Ovary (tissue), 3 donors: ENCODE data around the gene PLCB2.

Source experiments
- EP300 ChIP-seq: sonication (generic); formaldehyde crosslinking; IDR thresholded peaks from one replicate; pipeline ENCODE4 v1.6.1; 2017; ENCODE audit warnings: antibody characterized with exemption
- POLR2A ChIP-seq: fragments of 450-650 bp; IDR thresholded peaks from one replicate; pipeline ENCODE4 v1.6.1; 2017; ENCODE audit warnings: antibody characterized with exemption, mild to moderate bottlenecking, moderate library complexity
- TF ChIP-seq, protein P1 (sequence below), 3 donors: fragments of 450-650 bp in 2 of 3; fragments of 200-600 bp in 1 of 3; IDR thresholded peaks; one replicate each; pipeline versions ENCODE4 v1.5.1 to v1.8.0; 2016 to 2022; ENCODE audit warnings: antibody characterized with exemption in 3 of 3, mild to moderate bottlenecking in 1 of 3
- donor health status: DM: no; HTN: no; CAD: no.

DNA sequence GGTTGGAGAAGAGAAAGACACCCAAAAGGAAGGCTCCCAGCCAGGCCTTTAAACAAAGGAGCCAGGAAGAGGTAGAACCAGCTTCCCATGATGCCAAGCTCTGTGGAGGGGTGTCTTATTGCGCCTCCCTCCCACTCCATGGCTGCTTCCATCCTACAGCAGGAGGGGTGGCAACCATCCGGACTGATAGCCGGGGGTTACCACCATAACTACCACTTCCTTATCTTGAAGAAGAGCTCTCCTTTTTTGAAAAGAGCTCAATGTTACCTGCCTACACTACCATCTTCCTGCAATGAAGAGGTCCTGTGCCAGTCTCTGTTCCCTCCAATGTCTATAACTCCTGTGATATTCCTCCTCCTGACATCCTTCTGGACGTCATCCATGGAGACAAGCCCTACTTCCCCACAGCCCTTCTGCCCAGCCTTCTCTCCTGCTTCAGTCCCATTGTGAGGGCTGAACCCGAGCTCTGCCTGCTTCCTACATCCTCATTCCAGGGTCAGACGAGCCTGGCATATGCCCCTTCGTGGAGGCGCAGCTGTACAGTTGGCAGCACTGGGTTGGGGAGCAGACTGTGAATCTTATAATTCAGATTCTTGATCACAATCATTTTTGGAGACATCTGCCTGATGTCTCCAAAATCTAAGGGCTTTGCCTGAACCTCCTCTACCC lies 24.5 kb upstream of the PLCB2 start:
- TF ChIP-seq, protein P1, sequence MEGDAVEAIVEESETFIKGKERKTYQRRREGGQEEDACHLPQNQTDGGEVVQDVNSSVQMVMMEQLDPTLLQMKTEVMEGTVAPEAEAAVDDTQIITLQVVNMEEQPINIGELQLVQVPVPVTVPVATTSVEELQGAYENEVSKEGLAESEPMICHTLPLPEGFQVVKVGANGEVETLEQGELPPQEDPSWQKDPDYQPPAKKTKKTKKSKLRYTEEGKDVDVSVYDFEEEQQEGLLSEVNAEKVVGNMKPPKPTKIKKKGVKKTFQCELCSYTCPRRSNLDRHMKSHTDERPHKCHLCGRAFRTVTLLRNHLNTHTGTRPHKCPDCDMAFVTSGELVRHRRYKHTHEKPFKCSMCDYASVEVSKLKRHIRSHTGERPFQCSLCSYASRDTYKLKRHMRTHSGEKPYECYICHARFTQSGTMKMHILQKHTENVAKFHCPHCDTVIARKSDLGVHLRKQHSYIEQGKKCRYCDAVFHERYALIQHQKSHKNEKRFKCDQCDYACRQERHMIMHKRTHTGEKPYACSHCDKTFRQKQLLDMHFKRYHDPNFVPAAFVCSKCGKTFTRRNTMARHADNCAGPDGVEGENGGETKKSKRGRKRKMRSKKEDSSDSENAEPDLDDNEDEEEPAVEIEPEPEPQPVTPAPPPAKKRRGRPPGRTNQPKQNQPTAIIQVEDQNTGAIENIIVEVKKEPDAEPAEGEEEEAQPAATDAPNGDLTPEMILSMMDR (IDR thresholded peaks at IDR 0.05): no peak
- no peak for TF ChIP-seq EP300
- no peak for TF ChIP-seq POLR2A
